ENCODE measurements around the gene CD8B. TPM values are rescaled to one million over a fixed set of nuclear protein-coding genes. Genes with fewer than 3 reads are reported as not detected.

CD8B gene
- total RNA-seq, 1 experiment from 2014 or later, result not detected

- BruUV-seq (replicated peaks), result no TSS peak
- intact Hi-C loops (cut with micrococcal nuclease; ENCODE audit: unreplicated experiment), result no loop called here
- Mint-ChIP-seq H3K4me3 (ENCODE audit: low read depth, unreplicated experiment) (peak overlapping the region; percentile 58), H3K27ac (ENCODE audit: unreplicated experiment) (no peak overlapping the region), H3K4me1 (ENCODE audit: low read depth, unreplicated experiment) (peaks cover 12% of the 10 kb centered on the region), H3K9me3 (ENCODE audit: low read depth, unreplicated experiment) (peaks cover 6% of the 10 kb centered on the region), H3K27me3 (ENCODE audit: unreplicated experiment) (peaks cover 60% of the 10 kb centered on the region), H3K36me3 (ENCODE audit: insufficient read depth, unreplicated experiment) (no peaks in the 10 kb centered on the region)
- CTCF ChIA-PET, result no interaction called here
- TF ChIP-seq, protein P1, sequence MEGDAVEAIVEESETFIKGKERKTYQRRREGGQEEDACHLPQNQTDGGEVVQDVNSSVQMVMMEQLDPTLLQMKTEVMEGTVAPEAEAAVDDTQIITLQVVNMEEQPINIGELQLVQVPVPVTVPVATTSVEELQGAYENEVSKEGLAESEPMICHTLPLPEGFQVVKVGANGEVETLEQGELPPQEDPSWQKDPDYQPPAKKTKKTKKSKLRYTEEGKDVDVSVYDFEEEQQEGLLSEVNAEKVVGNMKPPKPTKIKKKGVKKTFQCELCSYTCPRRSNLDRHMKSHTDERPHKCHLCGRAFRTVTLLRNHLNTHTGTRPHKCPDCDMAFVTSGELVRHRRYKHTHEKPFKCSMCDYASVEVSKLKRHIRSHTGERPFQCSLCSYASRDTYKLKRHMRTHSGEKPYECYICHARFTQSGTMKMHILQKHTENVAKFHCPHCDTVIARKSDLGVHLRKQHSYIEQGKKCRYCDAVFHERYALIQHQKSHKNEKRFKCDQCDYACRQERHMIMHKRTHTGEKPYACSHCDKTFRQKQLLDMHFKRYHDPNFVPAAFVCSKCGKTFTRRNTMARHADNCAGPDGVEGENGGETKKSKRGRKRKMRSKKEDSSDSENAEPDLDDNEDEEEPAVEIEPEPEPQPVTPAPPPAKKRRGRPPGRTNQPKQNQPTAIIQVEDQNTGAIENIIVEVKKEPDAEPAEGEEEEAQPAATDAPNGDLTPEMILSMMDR (IDR thresholded peaks at IDR 0.05; ENCODE audit: unreplicated experiment), result no peak
- no peak for DNase-seq
These were observed 71.5 kb downstream of the CD8B start for GRCh38 chr2:86790134-86790675.

- intact Hi-C loops (cut with micrococcal nuclease; ENCODE audit: unreplicated experiment), result no loop called here
- BruUV-seq (replicated peaks), result no TSS peak
- TF ChIP-seq, protein P1 (IDR thresholded peaks at IDR 0.05; ENCODE audit: unreplicated experiment), result no peak
- H3K27me3 Mint-ChIP-seq (ENCODE audit: unreplicated experiment), result peaks cover 55% of the 10 kb centered on the region
- peak overlapping the region; percentile 58 for H3K4me3 Mint-ChIP-seq (ENCODE audit: low read depth, unreplicated experiment)
- H3K9me3 Mint-ChIP-seq (ENCODE audit: low read depth, unreplicated experiment), result peaks cover under 1% of the 10 kb centered on the region
- CTCF ChIA-PET, result no interaction called here
- peaks cover 12% of the 10 kb centered on the region for H3K4me1 Mint-ChIP-seq (ENCODE audit: low read depth, unreplicated experiment)
- DNase-seq, result no peak
- no peak overlapping the region for H3K27ac Mint-ChIP-seq (ENCODE audit: unreplicated experiment)
- no peaks in the 10 kb centered on the region for H3K36me3 Mint-ChIP-seq (ENCODE audit: insufficient read depth, unreplicated experiment)
These were observed 72.0 kb downstream of the CD8B start for GRCh38 chr2:86789687-86790133.

DNA sequence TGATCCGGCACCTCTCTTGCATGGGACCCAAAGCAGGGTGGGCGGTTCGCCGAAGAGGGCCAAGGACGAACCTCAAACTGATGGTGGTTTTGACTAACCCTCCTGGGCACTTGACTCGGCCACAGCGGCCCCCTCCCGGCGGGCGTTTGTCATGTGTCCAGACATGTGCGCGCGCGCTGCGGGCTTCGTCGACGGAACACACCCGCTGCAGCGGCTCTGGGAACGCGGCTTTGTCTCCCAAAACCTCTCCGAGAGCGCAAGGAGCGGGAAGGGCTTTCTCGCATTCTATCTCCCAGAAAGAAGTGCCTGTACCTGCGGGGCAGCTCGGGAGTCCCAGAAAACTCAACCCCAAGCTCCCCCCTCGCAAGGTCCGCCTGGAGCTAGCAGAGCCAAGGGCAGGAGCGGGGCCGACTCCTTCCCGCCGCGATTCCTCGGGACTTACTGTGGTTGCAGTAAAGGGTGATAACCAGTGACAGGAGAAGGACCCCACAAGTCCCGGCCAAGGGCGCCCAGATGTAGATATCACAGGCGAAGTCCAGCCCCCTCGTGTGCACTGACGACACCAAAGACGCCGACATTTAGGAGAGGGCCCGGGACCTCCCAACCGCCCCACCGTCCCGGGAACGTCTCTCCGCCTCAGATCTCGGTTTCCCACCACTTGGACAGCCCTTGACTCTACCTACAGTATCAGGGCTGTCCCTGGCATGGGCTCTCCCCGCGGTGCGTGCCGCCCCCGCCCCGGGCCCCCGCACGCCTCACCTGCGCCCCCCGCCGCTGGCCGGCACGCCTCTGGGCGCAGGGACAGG is 72.6 kb downstream of the CD8B start:
- Mint-ChIP-seq H3K9me3 (ENCODE audit: low read depth, unreplicated experiment) (no peaks in the 10 kb centered on the region), H3K27me3 (ENCODE audit: unreplicated experiment) (peaks cover 48% of the 10 kb centered on the region), H3K27ac (ENCODE audit: unreplicated experiment) (no peak overlapping the region), H3K36me3 (ENCODE audit: insufficient read depth, unreplicated experiment) (no peaks in the 10 kb centered on the region), H3K4me1 (ENCODE audit: low read depth, unreplicated experiment) (peaks cover 12% of the 10 kb centered on the region), H3K4me3 (ENCODE audit: low read depth, unreplicated experiment) (no peak overlapping the region)
- DNase-seq, result no peak
- intact Hi-C loops (cut with micrococcal nuclease; ENCODE audit: unreplicated experiment), result no loop called here
- no TSS peak for BruUV-seq (replicated peaks)
- TF ChIP-seq, protein P1 (IDR thresholded peaks at IDR 0.05; ENCODE audit: unreplicated experiment), result no peak
- CTCF ChIA-PET, result no interaction called here

DNA sequence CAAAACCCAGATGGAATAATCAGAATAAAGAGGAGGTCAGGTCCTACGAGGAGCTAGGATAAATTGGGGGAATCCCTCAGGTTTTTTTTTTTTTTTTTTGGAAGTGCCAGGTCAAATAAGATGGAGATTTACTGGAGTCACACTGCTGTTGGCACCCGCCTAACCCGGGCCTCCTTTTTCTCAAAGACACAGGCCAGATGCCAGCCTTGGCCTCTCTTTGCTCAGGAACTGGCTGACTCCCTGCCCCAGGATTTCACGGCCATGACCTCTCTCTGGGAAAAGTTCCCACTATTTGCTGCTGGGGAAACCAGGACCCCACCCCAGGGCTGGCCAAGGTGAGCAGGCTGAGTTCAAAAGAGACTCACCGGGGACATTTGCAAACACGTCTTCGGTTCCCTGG is 73.5 kb downstream of the CD8B start:
- CTCF ChIA-PET, result interaction anchor here (0.7 kb wide), 1 partner anchor 1287 kb away, joined by 6 read pairs; no protein-coding TSS in a partner anchor
- TF ChIP-seq, protein P1 (IDR thresholded peaks at IDR 0.05; ENCODE audit: unreplicated experiment), result no peak
- BruUV-seq (replicated peaks), result no TSS peak
- no peak for DNase-seq
- Mint-ChIP-seq H3K4me1 (ENCODE audit: low read depth, unreplicated experiment) (peaks cover 12% of the 10 kb centered on the region), H3K36me3 (ENCODE audit: insufficient read depth, unreplicated experiment) (no peaks in the 10 kb centered on the region), H3K27ac (ENCODE audit: unreplicated experiment) (no peak overlapping the region), H3K4me3 (ENCODE audit: low read depth, unreplicated experiment) (no peak overlapping the region), H3K27me3 (ENCODE audit: unreplicated experiment) (peaks cover 45% of the 10 kb centered on the region), H3K9me3 (ENCODE audit: low read depth, unreplicated experiment) (no peaks in the 10 kb centered on the region)
- intact Hi-C loops (cut with micrococcal nuclease; ENCODE audit: unreplicated experiment), result no loop called here

Data from Calu3 (cell line).